Hepatic stellate cell (primary cell): Measurements from ENCODE around the gene CCDC88C.

ENCODE experiments used
- DNase-seq: peaks from one replicate; pipeline ENCODE4 v3.0.0; 2011; ENCODE audit warnings: low spot score

The CCDC88C gene

DNA sequence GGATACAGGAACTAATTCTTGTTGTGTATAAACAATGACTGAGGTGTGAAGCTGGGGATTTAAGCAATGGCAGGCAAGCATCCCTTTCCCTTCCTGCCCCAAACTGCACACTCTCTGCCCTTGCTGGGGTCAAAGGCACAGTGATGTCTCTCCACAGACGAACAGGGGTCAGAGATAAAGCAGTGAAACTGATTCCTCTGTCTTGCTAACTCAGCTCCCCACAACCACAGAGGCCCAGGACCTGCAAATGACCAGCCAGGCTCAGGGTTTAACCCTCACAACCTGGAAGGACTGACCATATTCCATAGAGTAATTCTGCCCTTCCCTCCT, 67.2 kb downstream of the CCDC88C start:
- DNase-seq: no peak

DNA sequence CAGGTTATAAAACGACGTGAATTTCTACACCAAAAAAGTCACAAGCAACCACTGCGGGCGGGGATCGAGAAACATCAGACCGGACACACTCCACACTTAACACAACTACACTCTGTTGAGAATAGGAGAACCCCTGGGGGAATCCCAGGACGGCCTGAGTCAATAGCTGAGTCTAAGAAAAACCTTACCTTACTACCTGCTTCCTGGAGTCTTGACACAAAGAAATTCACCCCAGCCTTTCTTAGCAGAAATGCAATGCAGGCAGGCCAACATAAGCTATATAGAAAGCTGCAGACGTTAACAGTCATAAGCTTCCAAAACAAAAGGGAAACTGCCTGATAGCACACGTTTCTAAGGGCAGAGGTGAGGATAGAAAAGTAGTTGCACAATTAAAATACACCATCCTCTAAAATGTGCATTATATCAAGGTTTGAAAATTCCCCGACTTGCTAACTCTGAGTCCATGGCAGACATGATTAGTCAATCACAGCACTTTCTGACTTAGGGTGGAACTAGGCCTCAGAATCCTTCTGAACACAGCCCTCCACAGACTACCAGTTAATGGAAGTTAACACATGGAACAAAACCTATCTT, 68.0 kb downstream of the CCDC88C start:
- DNase-seq: no peak

DNA sequence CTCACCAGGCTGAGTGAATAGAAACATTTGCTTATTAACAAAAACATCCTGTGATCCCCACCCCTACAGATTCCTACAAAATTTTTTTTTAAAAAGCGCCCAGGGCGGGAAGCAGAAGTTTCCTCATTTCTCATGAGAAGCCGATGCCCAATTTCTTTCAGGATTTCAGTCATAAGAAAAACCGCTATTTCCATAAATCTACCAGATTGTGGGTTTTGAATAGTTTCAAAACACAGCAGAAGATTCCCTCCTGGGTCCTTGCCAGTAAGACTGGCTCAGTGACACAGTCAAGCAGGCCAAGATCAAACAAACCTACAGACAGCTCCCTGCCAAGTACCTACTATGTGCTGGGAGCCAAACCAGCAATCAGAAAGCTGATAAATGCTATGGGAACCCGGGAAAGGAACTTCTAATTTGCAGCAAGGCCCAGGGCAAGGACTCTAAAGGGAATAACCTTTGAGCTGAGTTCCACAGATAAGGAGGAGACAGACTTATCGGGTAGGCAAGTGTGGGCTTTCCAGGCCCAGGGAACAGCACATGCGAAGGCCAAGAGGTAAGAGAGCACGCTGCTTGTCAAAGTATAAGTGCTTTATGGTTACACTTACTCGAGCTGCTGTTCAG, 68.7 kb downstream of the CCDC88C start:
- no peak for DNase-seq

DNA sequence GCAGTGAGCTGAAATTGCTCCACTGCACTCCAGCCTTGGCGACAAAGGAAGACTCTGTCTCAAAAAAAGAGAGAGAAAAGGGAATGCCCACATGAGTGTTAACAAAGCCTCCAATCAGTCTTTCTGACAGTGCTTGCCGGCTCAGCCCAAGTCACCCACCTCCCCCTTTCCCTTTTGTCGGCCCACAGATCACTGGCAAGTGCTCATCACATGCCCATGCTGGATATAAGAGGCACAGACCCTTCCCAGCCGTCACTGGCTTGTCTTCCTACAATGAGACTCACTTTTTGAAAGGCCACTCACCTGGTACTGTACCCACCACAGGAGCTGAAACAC, 70.8 kb downstream of the CCDC88C start:
- no peak for DNase-seq

DNA sequence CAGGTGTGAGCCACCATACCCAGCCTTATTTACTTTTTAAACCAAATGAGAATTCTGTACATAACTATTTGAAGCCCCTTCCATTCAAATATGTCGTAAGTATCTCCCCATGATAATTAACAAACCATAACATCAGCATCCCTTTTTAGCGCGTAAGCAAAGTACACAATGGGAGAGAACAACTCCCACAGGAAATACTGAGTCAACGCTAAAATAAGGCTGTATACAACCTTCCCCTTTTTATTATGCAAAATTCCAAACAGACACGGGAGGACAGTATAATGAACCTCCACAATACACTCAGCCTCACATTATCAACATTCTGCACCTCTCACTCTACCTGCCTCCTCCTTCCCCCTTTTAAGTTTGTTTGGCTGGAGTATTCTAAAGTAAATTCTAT, 73.5 kb downstream of the CCDC88C start:
- no peak for DNase-seq

DNA sequence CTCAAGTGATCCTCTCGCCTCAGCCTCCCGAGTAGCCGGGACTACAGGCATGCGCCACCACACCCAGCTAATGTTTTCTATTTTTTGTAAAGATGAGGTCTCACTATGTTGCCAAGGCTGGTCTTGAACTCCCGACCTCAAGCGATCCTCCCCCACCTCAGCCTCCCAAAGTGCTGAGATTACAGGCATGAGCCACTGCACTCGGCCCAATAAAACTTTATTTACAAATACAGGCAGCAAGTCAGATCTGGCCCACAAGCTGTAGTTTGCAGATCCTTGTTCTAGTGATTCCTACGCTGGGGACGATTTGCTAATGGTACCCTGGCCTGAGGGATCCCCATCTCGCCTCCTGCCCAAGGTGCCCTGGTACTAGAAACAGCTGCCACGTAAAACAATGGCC, 74.6 kb downstream of the CCDC88C start:
- DNase-seq: no peak

DNA sequence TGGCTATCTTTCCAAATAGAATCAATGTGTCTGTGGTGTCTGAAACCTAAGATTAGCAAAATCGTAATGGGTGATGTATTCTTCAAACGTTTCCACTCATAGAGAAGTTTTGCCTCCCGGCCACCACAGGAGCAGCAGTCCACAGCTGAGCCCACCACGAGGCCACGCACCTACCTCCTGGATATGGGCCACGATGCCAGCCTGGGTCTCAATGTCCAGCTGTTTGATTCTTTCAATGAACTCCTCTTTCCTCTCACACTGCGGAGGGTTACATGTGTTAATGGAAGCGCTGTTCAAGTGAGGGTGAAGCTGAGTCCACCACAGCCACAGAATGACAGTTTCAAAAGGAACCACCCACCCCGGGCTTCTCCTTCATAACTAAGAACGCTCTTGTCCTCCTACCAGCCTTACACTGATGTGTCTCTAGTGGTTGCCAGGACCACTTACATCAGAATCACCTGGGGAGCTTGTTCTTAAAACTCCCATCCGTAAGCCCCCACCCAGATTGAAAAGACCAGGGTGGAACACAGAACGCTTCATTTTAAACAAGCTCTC, 75.3 kb downstream of the CCDC88C start:
- DNase-seq: no peak

DNA sequence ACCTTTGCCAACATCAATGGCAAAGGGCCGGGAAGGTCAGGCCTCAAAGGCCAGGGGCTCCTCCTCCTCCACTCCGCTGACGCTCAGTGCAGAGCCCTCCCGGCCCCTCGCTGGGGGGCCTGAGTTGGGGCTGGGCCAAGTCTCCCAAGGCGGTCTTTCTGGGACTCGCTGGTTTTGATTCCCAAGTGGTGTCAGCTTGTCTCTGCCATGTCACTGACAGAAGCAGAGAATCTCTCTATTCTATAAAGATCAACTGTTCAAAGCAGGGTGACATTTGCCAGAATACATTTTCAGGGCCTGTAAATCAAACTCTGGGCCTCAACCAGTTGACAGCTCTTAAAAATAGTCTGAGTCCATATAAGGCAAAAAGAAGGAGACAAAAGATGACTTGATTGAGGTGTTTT, 75.9 kb downstream of the CCDC88C start:
- DNase-seq: no peak

DNA sequence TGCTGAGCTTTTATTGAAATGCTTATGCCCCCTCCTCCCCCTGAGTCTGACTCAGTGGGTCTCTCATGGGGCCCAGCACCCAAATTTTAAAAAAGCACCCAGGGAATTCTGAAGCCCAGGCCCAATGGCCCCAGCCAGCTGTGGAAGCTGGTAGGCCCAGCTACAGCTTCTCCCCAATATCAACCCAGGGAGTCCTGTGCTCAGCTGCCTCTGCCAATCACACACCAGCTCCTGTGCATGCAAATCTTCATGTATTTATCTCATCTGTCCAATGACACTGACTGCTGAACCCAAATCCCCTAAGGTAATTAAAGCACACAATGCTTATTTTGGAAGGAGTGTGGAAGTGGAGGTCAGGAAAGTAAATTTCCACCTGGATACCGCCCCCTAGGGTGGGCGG, 76.3 kb downstream of the CCDC88C start:
- DNase-seq: no peak

DNA sequence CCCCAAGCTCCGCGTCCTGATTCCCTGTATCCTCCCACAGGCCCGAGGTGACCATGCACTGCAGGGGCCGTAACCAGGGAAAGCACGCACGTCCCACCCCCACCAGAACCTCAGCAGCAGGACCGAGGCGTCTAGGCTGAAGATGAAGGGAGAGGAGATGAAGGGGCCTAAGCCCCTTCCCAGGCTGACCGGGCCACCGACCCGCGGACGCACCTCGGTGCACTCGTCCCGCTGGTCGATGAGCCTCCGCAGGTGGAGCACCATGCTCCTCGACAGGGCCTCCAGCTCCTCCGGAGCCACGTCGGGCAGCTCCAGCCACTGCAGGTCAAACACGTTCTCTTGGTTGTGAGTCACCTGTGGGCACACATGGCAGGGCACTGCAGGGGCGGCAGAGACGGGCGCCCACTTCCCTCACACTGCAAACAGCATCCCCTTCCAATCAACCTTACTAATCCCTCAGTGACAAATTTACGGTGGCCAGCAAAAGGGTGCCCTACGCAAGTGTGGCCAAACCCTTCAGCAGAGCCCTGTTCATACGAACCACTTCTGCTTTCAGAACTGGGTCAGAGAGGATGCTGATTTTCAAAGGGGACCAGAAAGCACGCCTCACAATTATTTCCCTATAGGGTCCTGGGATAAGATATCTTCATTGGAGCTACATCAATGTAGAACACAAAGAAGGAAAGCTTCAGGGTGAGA, 77.8 kb downstream of the CCDC88C start:
- no peak for DNase-seq

DNA sequence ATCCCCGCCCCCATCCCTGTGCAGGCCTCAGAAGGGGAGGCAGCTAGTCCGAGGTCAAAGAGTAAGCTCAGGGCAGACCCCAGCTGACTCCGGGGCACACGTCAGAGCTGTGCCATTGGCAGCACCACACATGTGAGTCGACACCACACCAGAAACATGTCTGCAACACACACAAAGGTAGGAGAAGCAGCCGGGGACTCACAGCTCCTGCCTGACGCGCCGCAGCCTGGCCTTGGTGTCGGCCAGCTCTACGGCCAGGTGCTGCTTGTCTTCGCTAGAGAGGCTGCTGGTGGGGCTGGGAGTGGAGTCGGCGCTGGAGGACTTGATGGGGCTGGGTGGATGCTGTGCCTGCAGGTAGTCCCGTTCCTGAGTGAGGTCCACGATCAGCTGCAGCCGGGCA, 78.5 kb downstream of the CCDC88C start:
- DNase-seq: no peak

DNA sequence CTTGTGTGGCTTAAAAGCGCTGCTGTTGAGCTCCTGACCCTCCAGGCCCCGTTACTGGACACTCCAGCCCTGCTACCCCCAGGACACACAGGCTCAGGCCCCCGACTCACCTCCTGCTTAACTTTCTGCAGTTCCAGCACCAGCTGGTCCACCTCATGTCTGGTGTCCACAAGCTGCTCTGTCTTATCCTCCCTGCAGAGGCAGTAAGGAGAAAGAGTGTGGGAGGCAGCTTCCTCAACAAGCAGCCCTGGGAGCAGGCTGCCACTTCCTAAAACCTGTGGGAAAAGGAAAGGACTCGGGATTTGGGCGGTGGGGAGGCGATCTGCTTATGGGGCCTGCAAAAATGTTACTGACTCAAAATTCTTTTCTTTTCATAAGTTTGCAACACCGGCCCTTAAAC, 79.2 kb downstream of the CCDC88C start:
- DNase-seq: no peak

DNA sequence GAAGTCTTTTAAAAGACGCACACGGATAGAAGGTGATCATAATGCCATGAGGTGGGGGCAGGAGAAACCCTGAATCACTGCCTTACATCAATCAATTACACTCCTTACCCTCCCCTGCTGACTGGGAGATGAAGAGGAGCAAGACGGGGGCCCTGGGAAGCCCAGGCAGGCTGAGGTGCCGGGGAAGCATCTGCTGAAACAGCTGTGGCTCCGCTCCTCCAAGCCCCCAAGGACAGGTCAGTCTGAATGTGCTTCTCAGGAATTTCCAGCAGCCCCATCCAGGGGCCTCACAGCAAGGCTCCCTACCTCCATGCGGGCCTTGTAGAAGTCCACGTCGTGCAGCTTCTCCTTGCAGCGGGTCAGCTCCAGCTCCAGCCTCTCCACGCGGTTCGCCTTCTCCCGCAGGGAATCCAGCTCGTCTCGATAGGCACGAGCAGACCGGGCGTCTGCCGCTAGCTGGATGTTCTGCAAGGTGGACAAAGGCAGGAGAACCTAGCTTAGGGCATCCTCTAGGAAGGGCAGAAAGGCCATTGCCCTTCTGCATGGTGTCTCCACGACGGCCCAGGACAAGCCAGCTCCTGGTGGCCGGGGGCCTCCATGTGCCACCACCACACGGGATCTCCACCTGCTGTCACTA, 79.8 kb downstream of the CCDC88C start:
- DNase-seq: no peak

DNA sequence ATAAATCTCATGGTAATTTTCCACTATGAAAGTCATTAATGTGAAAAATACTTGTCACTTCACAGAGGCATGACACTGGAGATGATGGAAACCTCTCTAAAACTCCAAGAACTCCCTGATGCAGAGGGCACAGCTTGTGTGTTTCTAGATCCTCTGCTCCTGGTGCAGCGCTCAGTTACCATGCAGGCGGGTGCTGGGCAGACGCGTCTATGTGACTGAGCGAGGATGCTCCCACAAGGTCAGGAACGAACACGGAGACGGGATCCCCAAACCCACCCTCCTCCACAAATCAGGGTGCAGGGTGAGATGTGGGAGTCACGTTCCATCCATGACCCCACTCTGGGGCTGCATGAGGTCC, 81.5 kb downstream of the CCDC88C start:
- DNase-seq: no peak

DNA sequence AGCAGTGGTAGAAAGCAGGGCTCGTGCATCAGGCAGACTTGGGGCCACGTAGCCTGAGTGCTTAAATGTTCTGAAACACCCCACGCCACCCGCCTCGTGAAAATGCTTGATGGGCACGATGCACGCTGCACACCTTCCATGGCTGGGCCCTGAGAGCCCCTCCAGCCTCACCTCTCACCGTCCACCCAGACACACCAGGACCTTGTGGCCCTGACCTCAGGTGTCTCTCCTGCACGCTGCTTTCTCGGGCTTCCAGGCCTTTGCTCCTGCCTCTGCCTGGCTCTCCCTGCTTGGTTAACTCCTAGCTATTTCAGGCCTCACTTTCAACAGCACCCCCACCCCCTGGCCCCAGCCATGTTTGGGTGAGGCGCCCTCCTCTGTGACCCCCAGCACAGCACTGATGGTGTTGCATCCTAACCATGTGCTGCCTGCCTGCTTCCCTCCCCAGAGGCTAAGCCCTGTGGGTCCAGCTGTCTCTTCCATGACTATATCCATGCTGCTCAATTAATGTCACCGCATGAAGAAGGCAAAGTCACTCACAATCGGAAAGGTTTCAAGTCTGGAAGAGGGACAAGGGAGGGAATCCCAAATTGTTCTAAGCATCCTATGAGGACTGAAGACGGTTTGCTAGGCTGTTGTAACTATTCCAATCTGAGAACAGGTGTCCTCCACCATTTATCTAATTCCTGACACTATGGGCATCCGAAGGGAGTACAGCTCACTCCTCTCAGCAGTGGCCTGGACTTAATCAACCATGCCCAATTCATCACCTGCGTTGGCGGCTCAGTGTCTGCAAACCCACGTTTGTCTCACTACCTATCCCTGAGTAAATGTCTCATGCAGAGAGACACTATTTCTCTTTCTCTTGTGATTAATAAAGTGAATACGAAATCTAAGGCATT, 82.2 kb downstream of the CCDC88C start:
- no peak for DNase-seq

DNA sequence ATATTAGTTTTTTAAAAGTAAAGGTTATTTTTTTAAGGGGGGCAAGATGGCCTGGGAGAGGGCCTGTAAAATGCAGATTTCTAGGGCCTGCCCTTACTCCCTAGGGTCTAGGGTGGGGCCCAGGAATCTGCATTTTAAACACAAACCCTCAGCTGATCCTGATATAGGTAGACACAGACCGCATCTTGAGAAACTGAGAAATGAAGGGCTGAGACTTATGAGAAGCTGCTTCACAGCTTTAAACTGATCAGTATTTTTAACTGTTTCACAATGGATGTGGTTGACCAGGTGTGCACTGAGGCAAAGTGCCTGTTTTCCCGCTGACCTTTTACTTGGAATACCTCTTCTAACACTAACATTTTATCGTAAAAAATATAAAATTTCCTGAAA, 84.0 kb downstream of the CCDC88C start:
- DNase-seq: no peak

DNA sequence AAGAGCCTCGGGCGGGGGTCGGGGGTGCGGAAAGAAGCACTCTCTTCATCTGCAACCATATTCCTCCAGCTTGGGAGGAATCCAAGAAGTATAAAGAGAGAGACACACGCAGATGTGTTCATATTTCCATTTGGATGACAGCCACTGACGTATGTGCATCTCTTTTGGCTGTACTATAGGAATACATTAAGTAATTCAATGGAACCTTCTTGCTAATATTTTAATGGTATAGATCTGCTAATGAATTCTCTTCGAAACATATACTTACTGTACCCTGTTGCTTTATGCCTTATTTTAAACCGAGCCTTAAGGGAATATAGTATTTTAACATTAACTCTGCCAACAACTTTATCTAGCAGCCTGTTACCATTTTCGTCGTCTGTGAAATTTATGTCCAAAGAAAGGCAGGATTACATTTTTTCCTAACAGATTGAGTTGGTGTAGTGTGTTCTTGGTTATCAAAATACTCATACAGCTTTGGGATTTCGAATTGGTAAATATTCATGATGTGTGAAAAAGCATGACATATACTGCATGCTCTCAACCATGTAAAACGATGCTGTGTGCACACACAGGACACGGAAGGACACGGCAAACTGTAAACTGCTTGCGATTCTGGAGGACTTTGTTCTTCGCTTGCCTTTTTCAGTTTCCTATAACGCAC, 84.5 kb downstream of the CCDC88C start:
- no peak for DNase-seq

DNA sequence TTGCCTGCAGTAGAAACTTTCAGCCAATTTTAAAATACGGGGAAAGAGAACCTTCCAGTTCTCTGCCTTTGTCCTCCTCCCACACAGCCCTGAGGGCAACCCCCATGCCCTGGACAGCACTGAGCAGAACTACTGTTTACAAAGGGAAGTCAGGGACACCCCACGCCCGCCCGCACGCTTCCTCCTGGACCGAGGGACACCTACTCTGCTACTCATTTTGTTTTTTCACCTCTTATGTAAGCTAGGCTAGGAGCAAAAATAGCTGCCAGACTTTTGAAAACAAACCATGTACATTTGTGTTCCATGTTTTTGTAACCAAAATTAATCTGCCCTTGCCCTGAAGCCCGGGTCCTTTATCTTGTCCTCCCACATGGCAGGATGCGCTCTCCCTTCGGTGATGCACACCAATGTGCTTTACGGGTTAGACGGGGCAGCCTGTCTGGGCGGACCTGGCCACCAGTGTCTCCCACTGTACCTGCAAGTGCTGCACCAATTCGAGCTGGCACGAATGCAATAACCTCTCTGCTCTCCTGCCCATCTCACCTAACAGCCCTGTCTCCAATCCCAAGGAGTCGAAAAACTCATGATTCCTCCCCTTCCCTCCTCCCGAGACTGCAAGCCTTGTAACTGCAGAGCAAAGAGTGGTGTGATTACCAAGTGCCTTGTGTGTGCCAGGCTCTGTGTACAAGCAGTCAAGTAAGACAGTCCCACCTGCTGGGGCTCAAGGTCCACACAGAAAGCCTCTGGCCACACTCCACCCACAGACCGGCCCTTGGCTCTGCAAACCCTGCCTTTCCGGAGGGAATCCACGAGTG, 85.2 kb downstream of the CCDC88C start:
- DNase-seq: no peak

DNA sequence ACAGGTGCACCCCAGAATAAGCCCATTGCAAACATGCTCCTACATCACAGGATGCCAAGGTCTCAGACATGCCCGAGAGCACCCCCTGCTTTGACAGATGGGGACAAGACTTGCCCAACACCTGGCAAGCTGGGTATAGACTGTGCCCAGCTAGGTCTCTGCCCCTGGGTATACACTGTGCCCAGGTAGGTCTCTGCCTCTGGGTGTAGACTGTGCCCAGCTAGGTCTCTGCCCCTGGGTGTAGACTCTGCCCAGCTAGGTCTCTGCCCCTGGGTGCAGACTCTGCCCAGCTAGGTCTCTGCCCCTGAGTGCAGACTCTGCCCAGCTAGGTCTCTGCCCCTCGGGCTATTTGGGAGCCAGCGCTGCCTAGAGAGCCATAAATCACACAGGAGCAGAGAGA, 85.9 kb downstream of the CCDC88C start:
- no peak for DNase-seq

DNA sequence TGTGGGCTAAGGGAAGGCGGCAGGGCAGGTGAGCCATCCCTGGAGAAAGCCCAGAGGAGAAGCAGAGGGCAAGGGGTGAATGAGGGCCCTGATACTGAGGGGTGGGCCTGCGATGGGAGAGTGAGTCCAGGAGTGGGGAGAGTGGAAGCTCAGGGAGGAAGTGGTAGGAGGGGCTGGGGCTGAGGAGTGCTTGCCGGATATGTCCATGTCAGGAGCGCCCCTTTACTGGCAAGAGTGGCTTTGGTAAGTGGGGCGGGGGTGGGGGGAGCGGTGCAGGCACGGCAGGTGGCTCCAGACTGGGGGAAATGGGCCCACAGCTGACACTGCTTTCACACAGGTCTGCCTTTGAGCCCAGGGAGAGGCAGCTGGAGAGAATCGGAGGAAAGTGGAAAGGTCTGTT, 86.8 kb downstream of the CCDC88C start:
- DNase-seq: no peak
